Trophoblast cell (in vitro differentiated cells and primary cell): Measurements from ENCODE around the gene ZNF575.

Source experiments
- DNase-seq, 2 donors: peaks; one replicate each; pipeline ENCODE4 v3.0.0-alpha.2; 2016
- H2AFZ ChIP-seq: 2 replicates; pipeline ENCODE4 v1.6.1; 2013; ENCODE audit warnings: low read length, moderate library complexity, mild to moderate bottlenecking; ENCODE audit not compliant: insufficient read depth, poor library complexity
- H2AK5ac ChIP-seq: 2 replicates; pipeline ENCODE4 v1.6.1; 2013; ENCODE audit warnings: mild to moderate bottlenecking, low read length
- H2BK120ac ChIP-seq: 2 replicates; pipeline ENCODE4 v1.6.1; 2013; ENCODE audit warnings: low read length, mild to moderate bottlenecking, moderate library complexity; ENCODE audit not compliant: insufficient read depth, poor library complexity
- H2BK12ac ChIP-seq: 2 replicates; pipeline ENCODE4 v1.6.1; 2013; ENCODE audit warnings: mild to moderate bottlenecking, low read length, moderate library complexity
- H2BK5ac ChIP-seq: 2 replicates; pipeline ENCODE4 v1.6.1; 2013; ENCODE audit warnings: low read length, low read depth, moderate library complexity, mild to moderate bottlenecking; ENCODE audit not compliant: poor library complexity
- H3K14ac ChIP-seq: 2 replicates; pipeline ENCODE4 v1.6.1; 2013; ENCODE audit warnings: mild to moderate bottlenecking, low read length
- H3K18ac ChIP-seq: 2 replicates; pipeline ENCODE4 v1.6.1; 2013; ENCODE audit warnings: mild to moderate bottlenecking, low read length
- H3K23ac ChIP-seq: 2 replicates; pipeline ENCODE4 v1.6.1; 2013; ENCODE audit warnings: low read length
- H3K27ac ChIP-seq: 2 replicates; pipeline ENCODE4 v1.5.1; 2013; ENCODE audit warnings: low read depth, mild to moderate bottlenecking, inconsistent platforms, low read length, moderate library complexity
- H3K27me3 ChIP-seq: 2 replicates; pipeline ENCODE4 v1.6.1; 2013; ENCODE audit warnings: inconsistent platforms, mild to moderate bottlenecking, low read length, moderate library complexity; ENCODE audit not compliant: insufficient read depth
- H3K36me3 ChIP-seq, 2 experiments: 1 replicate in 1 of 2; 2 replicates in 1 of 2; pipeline ENCODE4 v1.6.1; 2013; ENCODE audit warnings: low read length in 2 of 2, mild to moderate bottlenecking in 2 of 2, moderate library complexity in 1 of 2; ENCODE audit not compliant: insufficient read depth in 2 of 2, control insufficient read depth in 1 of 2
- H3K4ac ChIP-seq: 2 replicates; pipeline ENCODE4 v1.6.1; 2013; ENCODE audit warnings: low read depth, mild to moderate bottlenecking, low read length, moderate library complexity
- H3K4me1 ChIP-seq, 2 experiments: 1 replicate in 1 of 2; 2 replicates in 1 of 2; pipeline ENCODE4 v1.6.1; 2013; ENCODE audit warnings: low read length in 2 of 2, mild to moderate bottlenecking in 2 of 2, moderate library complexity in 1 of 2; ENCODE audit not compliant: insufficient read depth in 2 of 2, control insufficient read depth in 1 of 2
- H3K4me2 ChIP-seq: 2 replicates; pipeline ENCODE4 v1.6.1; 2013; ENCODE audit warnings: inconsistent platforms, mild to moderate bottlenecking, low read length, moderate library complexity
- H3K4me3 ChIP-seq: 2 replicates; pipeline ENCODE4 v1.5.1; 2013; ENCODE audit warnings: mild to moderate bottlenecking, low read depth, low read length, inconsistent platforms
- H3K79me1 ChIP-seq: one replicate; pipeline ENCODE4 v1.6.1; 2013; ENCODE audit warnings: low read length
- H3K79me2 ChIP-seq: 2 replicates; pipeline ENCODE4 v1.6.1; 2013; ENCODE audit warnings: low read length, mild to moderate bottlenecking; ENCODE audit not compliant: control insufficient read depth, insufficient read depth, poor library complexity
- H3K9ac ChIP-seq: 2 replicates; pipeline ENCODE4 v1.6.1; 2013; ENCODE audit warnings: mild to moderate bottlenecking, low read length
- H3K9me3 ChIP-seq: 2 replicates; pipeline ENCODE4 v1.6.1; 2013; ENCODE audit warnings: low read depth, mild to moderate bottlenecking, control low read depth, inconsistent platforms, low read length; ENCODE audit not compliant: insufficient read depth
- H4K12ac ChIP-seq: 2 replicates; pipeline ENCODE4 v1.6.1; 2013; ENCODE audit warnings: low read depth, mild to moderate bottlenecking, low read length, moderate library complexity
- H4K8ac ChIP-seq: 2 replicates; pipeline ENCODE4 v1.6.1; 2013; ENCODE audit warnings: low read depth, mild to moderate bottlenecking, low read length, moderate library complexity
- H4K91ac ChIP-seq: one replicate; pipeline ENCODE4 v1.6.1; 2013; ENCODE audit warnings: low read depth, mild to moderate bottlenecking, low read length, moderate library complexity
- WGBS: extraction: QIAGEN DNeasy Blood & Tissue Kit; methylation state at CpG from one replicate; pipeline ENCODE4 v1.1.7; 2013; ENCODE audit warnings: missing lambda C conversion rate; ENCODE audit not compliant: insufficient read length, insufficient coverage; ENCODE audit errors: extremely low coverage; 5-methylcytosine and 5-hydroxymethylcytosine counted together

Gene ZNF575

GRCh38 chr19:43527860-43528622 lies 4.9 kb upstream of the ZNF575 start:
- Histone ChIP-seq H3K9ac (no peak overlapping the region), H3K27me3 (no peaks in the 10 kb centered on the region), H3K79me1 (peaks cover 12% of the 10 kb centered on the region), H3K4me3 (no peak overlapping the region), H2BK120ac (no peak overlapping the region), H2AFZ (no peak overlapping the region), H2BK5ac (no peak overlapping the region), H3K14ac (no peak overlapping the region), H3K79me2 (peaks cover 4% of the 10 kb centered on the region), H3K4ac (no peak overlapping the region), H2BK12ac (no peak overlapping the region), H3K36me3 (no peaks in the 10 kb centered on the region), H3K18ac (no peak overlapping the region), H3K4me1 (peaks cover 20 to 22% of the 10 kb centered on the region in 2 experiments), H4K12ac (no peak overlapping the region), H4K8ac (no peak overlapping the region), H4K91ac (no peak overlapping the region), H3K4me2 (no peak overlapping the region), H3K23ac (no peak overlapping the region), H2AK5ac (peak overlapping the region; percentile 91), H3K27ac (no peak overlapping the region), H3K9me3 (no peaks in the 10 kb centered on the region)
- WGBS: no CpG with 5 or more reads among the region's 13 CpGs
- peak in 1 of 2 donors; percentile 21 for DNase-seq

GRCh38 chr19:43532571-43532961 lies 422 bp upstream of the ZNF575 start:
- peak overlapping the region; percentile 53 for H4K91ac ChIP-seq
- no peak overlapping the region for H2AK5ac ChIP-seq
- peaks cover 2% of the 10 kb centered on the region for H3K79me2 ChIP-seq
- no peak overlapping the region for H2BK12ac ChIP-seq
- peak overlapping the region; percentile 72 for H4K12ac ChIP-seq
- H3K4me2 ChIP-seq: peak overlapping the region; percentile 86
- H3K23ac ChIP-seq: no peak overlapping the region
- no peak for DNase-seq
- no peak overlapping the region for H2BK120ac ChIP-seq
- H3K79me1 ChIP-seq: peaks cover 11% of the 10 kb centered on the region
- no CpG with 5 or more reads among the region's 16 CpGs for WGBS
- peak overlapping the region; percentile 85 for H4K8ac ChIP-seq
- no peaks in the 10 kb centered on the region for H3K9me3 ChIP-seq
- H3K4ac ChIP-seq: no peak overlapping the region
- peak overlapping the region; percentile 58 for H2AFZ ChIP-seq
- H3K4me3 ChIP-seq: peak overlapping the region; percentile 67
- peak overlapping the region; percentile 26 for H3K18ac ChIP-seq
- H3K9ac ChIP-seq: no peak overlapping the region
- H3K4me1 ChIP-seq: peaks cover 7 to 12% of the 10 kb centered on the region in 2 experiments
- H3K14ac ChIP-seq: peak overlapping the region; percentile 30
- peaks cover 0 to 5% of the 10 kb centered on the region in 2 experiments for H3K36me3 ChIP-seq
- H3K27me3 ChIP-seq: no peaks in the 10 kb centered on the region
- peak overlapping the region; percentile 63 for H3K27ac ChIP-seq
- H2BK5ac ChIP-seq: peak overlapping the region; percentile 34

- H3K79me1 ChIP-seq: peaks cover 11% of the 10 kb centered on the region
- H3K9me3 ChIP-seq: no peaks in the 10 kb centered on the region
- no peak overlapping the region for H2BK5ac ChIP-seq
- H2BK120ac ChIP-seq: no peak overlapping the region
- H4K12ac ChIP-seq: peak overlapping the region; percentile 43
- H3K4me1 ChIP-seq: peaks cover 4 to 12% of the 10 kb centered on the region in 2 experiments
- peak overlapping the region; percentile 67 for H3K4me3 ChIP-seq
- H4K8ac ChIP-seq: peak overlapping the region; percentile 63
- DNase-seq: peak; percentile 100
- no peak overlapping the region for H3K23ac ChIP-seq
- peak overlapping the region; percentile 23 for H3K14ac ChIP-seq
- H2AFZ ChIP-seq: peak overlapping the region; percentile 72
- H3K9ac ChIP-seq: no peak overlapping the region
- no peak overlapping the region for H3K4ac ChIP-seq
- H3K4me2 ChIP-seq: peak overlapping the region; percentile 86
- no CpG with 5 or more reads among the region's 41 CpGs for WGBS
- peaks cover 2% of the 10 kb centered on the region for H3K79me2 ChIP-seq
- no peak overlapping the region for H4K91ac ChIP-seq
- no peak overlapping the region for H2BK12ac ChIP-seq
- no peak overlapping the region for H3K18ac ChIP-seq
- H3K27ac ChIP-seq: peak overlapping the region; percentile 75
- H3K27me3 ChIP-seq: no peaks in the 10 kb centered on the region
- peaks cover 7 to 14% of the 10 kb centered on the region in 2 experiments for H3K36me3 ChIP-seq
- H2AK5ac ChIP-seq: no peak overlapping the region
Observed at GRCh38 chr19:43533546-43534304, 737 bp downstream of the ZNF575 start.

GRCh38 chr19:43534305-43534815 lies 1.4 kb downstream of the ZNF575 start:
- Histone ChIP-seq H3K4me3 (peak overlapping the region; percentile 37), H2AK5ac (no peak overlapping the region), H3K23ac (no peak overlapping the region), H4K91ac (no peak overlapping the region), H4K8ac (no peak overlapping the region), H3K14ac (no peak overlapping the region), H3K18ac (no peak overlapping the region), H2BK5ac (no peak overlapping the region), H4K12ac (no peak overlapping the region), H3K9me3 (no peaks in the 10 kb centered on the region), H3K4ac (no peak overlapping the region), H3K27me3 (no peaks in the 10 kb centered on the region), H3K79me1 (peaks cover 11% of the 10 kb centered on the region), H2AFZ (no peak overlapping the region), H3K27ac (no peak overlapping the region), H2BK120ac (no peak overlapping the region), H3K4me1 (peaks cover 4 to 12% of the 10 kb centered on the region in 2 experiments), H3K4me2 (peak overlapping the region; percentile 86), H3K9ac (no peak overlapping the region), H3K36me3 (peaks cover 7 to 16% of the 10 kb centered on the region in 2 experiments), H3K79me2 (peaks cover 2% of the 10 kb centered on the region), H2BK12ac (no peak overlapping the region)
- WGBS: no CpG with 5 or more reads among the region's 17 CpGs
- DNase-seq: no peak
